ENCODE results near the gene CIAO2A. TPM values are rescaled to one million over a fixed set of nuclear protein-coding genes. Genes with fewer than 3 reads are reported as not detected.

The CIAO2A gene
- total RNA-seq, 4 donors from 2014 or later = 26.6 to 65.2 (median 55.1) TPM

DNA sequence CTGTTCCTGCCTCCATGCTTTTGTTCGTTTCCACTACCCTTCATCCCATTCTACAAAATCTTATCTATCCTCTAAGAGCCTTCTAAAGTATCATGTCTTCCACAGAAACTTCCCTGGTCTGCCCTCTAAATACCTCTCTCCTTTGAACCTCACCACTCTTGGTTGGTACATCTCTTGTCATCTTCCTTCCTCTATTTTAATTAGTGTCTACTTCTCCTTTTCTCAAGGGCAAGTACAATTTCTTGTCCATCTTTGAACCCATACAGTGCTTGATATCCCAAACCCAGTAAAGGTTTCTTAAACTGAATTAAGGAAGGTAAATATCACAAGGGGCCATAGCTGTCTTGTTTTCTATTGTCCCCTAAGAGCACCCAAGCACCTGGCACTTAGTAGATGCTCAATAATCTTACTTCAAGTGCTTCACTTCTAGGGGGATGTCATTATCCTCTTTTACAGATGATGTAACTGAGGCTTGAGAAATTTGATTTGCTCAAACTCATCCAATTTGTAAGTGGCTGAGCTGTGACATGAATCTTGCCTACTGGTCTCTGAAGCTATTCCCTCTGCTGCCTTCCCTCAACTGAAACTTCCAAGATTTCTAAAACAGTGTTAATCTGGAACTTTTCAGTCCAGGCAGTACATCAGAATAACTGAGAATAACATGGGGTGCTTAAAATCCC is 44.7 kb downstream of the CIAO2A start:
- ATAC-seq (no peak), DNase-seq (no peak)

DNA sequence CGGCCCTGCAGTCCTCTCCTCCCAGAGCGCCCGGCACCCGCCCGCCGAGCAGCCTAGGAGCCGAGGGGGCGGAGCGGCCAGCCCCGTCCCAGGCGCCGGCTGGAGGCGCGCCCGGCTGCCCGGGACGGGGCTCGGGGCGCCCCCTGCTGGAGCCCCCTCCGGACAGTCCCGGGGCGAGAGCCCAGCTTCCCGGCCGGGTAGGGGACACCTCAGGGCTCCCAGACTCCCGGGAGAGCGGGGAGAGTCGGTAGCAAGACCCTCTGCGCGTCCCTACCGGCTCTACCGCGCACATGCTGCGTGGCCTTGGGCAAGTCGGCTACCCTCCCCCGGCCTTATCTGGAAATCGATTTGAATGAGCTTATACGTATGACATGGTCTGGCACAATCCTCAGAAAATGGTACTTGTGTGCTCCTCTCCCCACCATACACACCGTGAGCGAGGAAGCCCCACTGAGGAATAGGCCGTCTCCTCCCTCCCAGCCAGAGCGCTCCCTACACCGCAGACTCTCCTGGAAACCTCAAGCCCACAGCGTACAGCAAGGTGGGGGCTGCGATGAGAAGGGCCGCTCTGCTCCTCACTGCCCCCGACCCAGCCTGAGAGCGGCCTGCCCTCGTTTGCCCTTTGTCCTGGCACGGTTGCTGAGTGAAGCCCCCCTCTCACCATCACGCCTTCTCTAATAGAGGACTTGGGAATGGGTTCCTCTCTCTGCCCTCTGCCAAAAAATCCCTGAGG is 47.1 kb downstream of the CIAO2A start, which contains the start of gene DAPK2:
DAPK2 (minus strand) TSS at position 65 of the 733 bp plus-strand sequence. CDS start 6,224 bp downstream, outside the sequence.
- ATAC-seq = peak; percentile 73 to 77
- H3K4me3 ChIP-seq = peak within 1 kb of the TSS; percentile 73 to 83 (median 81)
- no peaks in the 10 kb centered on the region for H3K27me3 ChIP-seq

More for the DNA sequence above, 44.7 kb downstream of the CIAO2A start:
- peaks cover 15 to 21% of the 10 kb centered on the region in 2 donors for H3K4me1 ChIP-seq
- H3K27ac ChIP-seq = no peak overlapping the region
- no peak overlapping the region for H3K4me3 ChIP-seq
- in situ Hi-C loops (cut with MboI; ENCODE audit: low sequenced_read_pairs in 4 of 4) = no loop called here
- H3K36me3 ChIP-seq = no peaks in the 10 kb centered on the region
- H3K27me3 ChIP-seq = no peaks in the 10 kb centered on the region
- H3K9me3 ChIP-seq = no peaks in the 10 kb centered on the region
- intact Hi-C loops (cut with DNase I; ENCODE audit: low total_unique reads) = loop anchor here (5.0 kb wide), 1 partner anchor 82 kb away; no protein-coding TSS in a partner anchor
- TF ChIP-seq, protein P1, sequence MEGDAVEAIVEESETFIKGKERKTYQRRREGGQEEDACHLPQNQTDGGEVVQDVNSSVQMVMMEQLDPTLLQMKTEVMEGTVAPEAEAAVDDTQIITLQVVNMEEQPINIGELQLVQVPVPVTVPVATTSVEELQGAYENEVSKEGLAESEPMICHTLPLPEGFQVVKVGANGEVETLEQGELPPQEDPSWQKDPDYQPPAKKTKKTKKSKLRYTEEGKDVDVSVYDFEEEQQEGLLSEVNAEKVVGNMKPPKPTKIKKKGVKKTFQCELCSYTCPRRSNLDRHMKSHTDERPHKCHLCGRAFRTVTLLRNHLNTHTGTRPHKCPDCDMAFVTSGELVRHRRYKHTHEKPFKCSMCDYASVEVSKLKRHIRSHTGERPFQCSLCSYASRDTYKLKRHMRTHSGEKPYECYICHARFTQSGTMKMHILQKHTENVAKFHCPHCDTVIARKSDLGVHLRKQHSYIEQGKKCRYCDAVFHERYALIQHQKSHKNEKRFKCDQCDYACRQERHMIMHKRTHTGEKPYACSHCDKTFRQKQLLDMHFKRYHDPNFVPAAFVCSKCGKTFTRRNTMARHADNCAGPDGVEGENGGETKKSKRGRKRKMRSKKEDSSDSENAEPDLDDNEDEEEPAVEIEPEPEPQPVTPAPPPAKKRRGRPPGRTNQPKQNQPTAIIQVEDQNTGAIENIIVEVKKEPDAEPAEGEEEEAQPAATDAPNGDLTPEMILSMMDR (IDR thresholded peaks at IDR 0.05 in 4 of 5, conservative IDR thresholded peaks at IDR 0.05 in 1 of 5) = no peak
- no peak for TF ChIP-seq POLR2A (IDR thresholded peaks at IDR 0.05)

DNA sequence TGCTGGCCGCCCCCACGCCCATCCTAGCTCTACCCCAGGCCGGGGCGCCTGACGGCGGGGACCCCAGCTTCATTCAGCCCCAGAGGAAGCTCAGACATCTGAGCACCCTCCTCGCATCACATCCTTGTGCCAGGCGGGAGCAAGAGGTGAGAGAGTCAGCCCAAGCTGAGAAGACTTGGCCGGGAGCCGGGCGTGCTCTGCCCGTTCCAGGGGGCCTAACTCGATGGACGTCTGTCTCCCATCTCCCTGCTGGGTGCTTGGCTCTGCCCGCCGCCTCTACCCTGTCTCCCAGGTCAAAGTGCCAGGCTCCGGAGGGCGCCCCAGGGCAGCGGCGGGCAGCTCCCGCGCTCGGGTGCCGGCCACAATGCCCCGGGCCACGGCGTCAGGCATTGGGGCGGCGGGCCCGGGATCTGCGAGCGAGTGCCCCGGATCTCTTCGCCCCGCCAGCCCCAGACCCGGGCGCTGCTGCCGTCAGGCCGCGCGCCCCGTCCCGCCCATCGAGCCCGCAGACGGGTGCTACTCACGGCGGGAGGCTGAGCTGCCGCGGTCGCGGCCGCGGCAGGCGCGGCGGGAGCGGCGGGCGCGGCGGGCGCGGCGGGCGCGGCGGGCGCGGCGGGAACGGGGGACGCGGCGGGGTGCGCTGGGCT is 47.7 kb downstream of the CIAO2A start:
- H3K4me3 ChIP-seq = peak overlapping the region; percentile 73 to 83 (median 81)
- no peak for TF ChIP-seq POLR2A (IDR thresholded peaks at IDR 0.05)
- TF ChIP-seq, protein P1 (IDR thresholded peaks at IDR 0.05 in 4 of 5, conservative IDR thresholded peaks at IDR 0.05 in 1 of 5) = no peak
- peak overlapping the region; percentile 87 to 93 (median 91) for H3K27ac ChIP-seq
- H3K36me3 ChIP-seq = no peaks in the 10 kb centered on the region
- intact Hi-C loops (cut with DNase I; ENCODE audit: low total_unique reads) (loop anchor here (1.0 to 5.0 kb wide), 6 partner anchors 79 to 294 kb away; no protein-coding TSS in a partner anchor), in situ Hi-C loops (cut with MboI; ENCODE audit: low sequenced_read_pairs in 4 of 4) (no loop called here)
- no peaks in the 10 kb centered on the region for H3K9me3 ChIP-seq
- H3K27me3 ChIP-seq = no peaks in the 10 kb centered on the region
- H3K4me1 ChIP-seq = peaks cover 36 to 48% of the 10 kb centered on the region in 2 donors
- DNase-seq (peak in 1 of 2 donors; percentile 50), ATAC-seq (peak; percentile 46 to 56)

More for the DNA sequence above, 47.1 kb downstream of the CIAO2A start, which contains the start of gene DAPK2:
- DNase-seq = peak; percentile 49 to 71
- intact Hi-C loops (cut with DNase I; ENCODE audit: low total_unique reads) = loop anchor here (1.0 to 5.0 kb wide), 5 partner anchors 79 to 294 kb away; no protein-coding TSS in a partner anchor
- Histone ChIP-seq H3K27ac (peak within 1 kb of the TSS; percentile 87 to 93 (median 91)), H3K36me3 (no peaks in the 10 kb centered on the region), H3K4me1 (peaks cover 32 to 44% of the 10 kb centered on the region in 2 donors), H3K9me3 (no peaks in the 10 kb centered on the region)
- TF ChIP-seq POLR2A (IDR thresholded peaks at IDR 0.05) = peak; percentile 68 to 73
- TF ChIP-seq, protein P1 (IDR thresholded peaks at IDR 0.05 in 4 of 5, conservative IDR thresholded peaks at IDR 0.05 in 1 of 5) = peak; percentile 76 to 98 (median 90)
- in situ Hi-C loops (cut with MboI; ENCODE audit: low sequenced_read_pairs in 4 of 4) = no loop called here

DNA sequence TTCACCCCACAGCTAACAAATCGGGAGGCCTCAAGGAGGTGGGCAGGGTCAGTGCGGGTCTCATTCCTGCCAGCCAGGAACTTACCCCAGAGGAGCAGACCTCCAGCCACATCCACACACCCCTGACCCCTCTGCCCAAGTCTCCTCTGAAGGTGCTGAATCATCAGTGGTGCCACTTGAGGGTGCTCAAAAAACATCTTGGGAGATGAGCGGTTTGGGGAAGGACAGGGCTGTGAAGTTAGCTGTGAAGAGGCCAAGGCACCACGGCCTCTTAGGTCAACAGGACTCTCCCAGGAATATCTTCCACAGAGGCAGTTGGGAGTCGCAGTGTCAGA is 48.6 kb downstream of the CIAO2A start:
- intact Hi-C loops (cut with DNase I; ENCODE audit: low total_unique reads) (loop anchor here (2.0 to 5.0 kb wide), 2 partner anchors 78 to 210 kb away; no protein-coding TSS in a partner anchor), in situ Hi-C loops (cut with MboI; ENCODE audit: low sequenced_read_pairs in 4 of 4) (no loop called here)
- H3K36me3 ChIP-seq = no peaks in the 10 kb centered on the region
- H3K4me3 ChIP-seq = peak overlapping the region; percentile 73 to 83 (median 81)
- no peaks in the 10 kb centered on the region for H3K27me3 ChIP-seq
- peak in 1 of 2 donors; percentile 35 for DNase-seq
- peak overlapping the region; percentile 87 to 93 (median 91) for H3K27ac ChIP-seq
- peaks cover 36 to 48% of the 10 kb centered on the region in 2 donors for H3K4me1 ChIP-seq
- ATAC-seq = peak in 1 of 2 donors; percentile 8
- TF ChIP-seq, protein P1 (IDR thresholded peaks at IDR 0.05 in 4 of 5, conservative IDR thresholded peaks at IDR 0.05 in 1 of 5) = no peak
- no peak for TF ChIP-seq POLR2A (IDR thresholded peaks at IDR 0.05)
- H3K9me3 ChIP-seq = no peaks in the 10 kb centered on the region
